Uterus (tissue), 4 donors: ENCODE results near the gene PLXNA2. TPM values are rescaled to one million over a fixed set of nuclear protein-coding genes. Genes with fewer than 3 reads are reported as not detected.
A peak's percentile ranks its signal among the peaks of the same experiment; 100 is the strongest.

Experiments
- DNase-seq, 2 donors: peaks; one replicate each; pipeline ENCODE4 v3.0.0-alpha.2; 2019 to 2020
- H3K27ac ChIP-seq, 2 donors: fragments of 200-600 bp; sonication (generic); 1 replicate in 1 of 2; 2 replicates in 1 of 2; pipeline ENCODE4 v1.5.1; 2016 to 2018
- H3K27me3 ChIP-seq, 2 donors: fragments of 200-600 bp; sonication (generic); one replicate each; pipeline ENCODE4 v1.5.1; 2018 to 2019; ENCODE audit warnings: control low read depth in 1 of 2
- H3K36me3 ChIP-seq, 2 donors: fragments of 200-600 bp; sonication (generic); one replicate each; pipeline ENCODE4 v1.5.1; 2019; ENCODE audit warnings: control low read depth in 1 of 2
- H3K4me1 ChIP-seq, 2 donors: fragments of 200-600 bp; sonication (generic); one replicate each; pipeline ENCODE4 v1.5.1; 2018 to 2019; ENCODE audit warnings: control low read depth in 1 of 2
- H3K4me3 ChIP-seq, 2 donors: fragments of 200-600 bp; sonication (generic); 1 replicate in 1 of 2; 2 replicates in 1 of 2; pipeline ENCODE4 v1.5.1; 2018 to 2019; ENCODE audit warnings: mild to moderate bottlenecking in 1 of 2
- H3K9me3 ChIP-seq, 2 donors: fragments of 200-600 bp; sonication (generic); one replicate each; pipeline ENCODE4 v1.5.1; 2019; ENCODE audit warnings: control low read depth in 1 of 2
- CTCF ChIP-seq, 4 experiments: fragments of 200-600 bp in 2 of 4; fragments of 450-650 bp in 2 of 4; sonication (generic) in 2 of 4; IDR thresholded peaks; one replicate each; pipeline ENCODE4 v1.5.1; 2016 to 2019; ENCODE audit warnings: antibody characterized with exemption in 4 of 4, mild to moderate bottlenecking in 2 of 4, moderate library complexity in 1 of 4
- POLR2A ChIP-seq, 2 donors: fragments of 450-650 bp; IDR thresholded peaks; one replicate each; pipeline ENCODE4 v1.6.1; 2016; ENCODE audit warnings: antibody characterized with exemption in 2 of 2, mild to moderate bottlenecking in 1 of 2, moderate library complexity in 1 of 2
- intact Hi-C: fragments of 100-400 bp; cut with DNase I; formaldehyde crosslinking; loops from one replicate; pipeline ENCODE4 v1.15.1; 2023; ENCODE audit warnings: low total_unique reads
- total RNA-seq, 4 donors: library from RNA; depleted of rRNA in 3 of 4; stranded (reverse); fragments of >200 nt in 3 of 4; gene quantifications; one replicate each; pipeline versions ENCODE4 v1.1.0 to v1.2.4, GENCODE V29; 2014 to 2023
- donor health status: DM: yes; HTN: yes; CAD: no.

The PLXNA2 gene
- total RNA-seq, 4 donors from 2014 or later: 5.4 to 94.5 (median 9.5) TPM

DNA sequence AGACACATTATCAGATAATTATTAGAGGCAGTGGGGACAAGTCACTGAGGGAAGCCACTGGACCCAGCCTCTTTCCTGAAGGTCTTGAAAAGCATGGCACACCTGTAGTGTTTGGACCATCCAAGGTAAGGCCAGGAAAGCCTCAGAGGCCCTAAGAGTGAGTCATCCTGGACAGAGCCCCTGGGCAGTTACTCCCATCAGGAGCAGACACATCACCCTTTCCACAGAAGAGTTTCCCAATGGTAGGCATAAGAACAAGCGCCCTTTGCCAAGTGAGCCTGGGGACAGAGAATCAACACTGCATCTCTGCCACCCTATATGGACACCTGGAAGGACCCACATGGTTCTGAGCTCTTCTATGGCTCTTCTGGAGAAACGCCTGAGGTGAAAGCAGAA lies 136.0 kb downstream of the PLXNA2 start:
- H3K27ac ChIP-seq: peak overlapping the region in 1 of 2 donors; percentile 6
- H3K4me3 ChIP-seq: no peak overlapping the region
- intact Hi-C loops: no loop called here

DNA sequence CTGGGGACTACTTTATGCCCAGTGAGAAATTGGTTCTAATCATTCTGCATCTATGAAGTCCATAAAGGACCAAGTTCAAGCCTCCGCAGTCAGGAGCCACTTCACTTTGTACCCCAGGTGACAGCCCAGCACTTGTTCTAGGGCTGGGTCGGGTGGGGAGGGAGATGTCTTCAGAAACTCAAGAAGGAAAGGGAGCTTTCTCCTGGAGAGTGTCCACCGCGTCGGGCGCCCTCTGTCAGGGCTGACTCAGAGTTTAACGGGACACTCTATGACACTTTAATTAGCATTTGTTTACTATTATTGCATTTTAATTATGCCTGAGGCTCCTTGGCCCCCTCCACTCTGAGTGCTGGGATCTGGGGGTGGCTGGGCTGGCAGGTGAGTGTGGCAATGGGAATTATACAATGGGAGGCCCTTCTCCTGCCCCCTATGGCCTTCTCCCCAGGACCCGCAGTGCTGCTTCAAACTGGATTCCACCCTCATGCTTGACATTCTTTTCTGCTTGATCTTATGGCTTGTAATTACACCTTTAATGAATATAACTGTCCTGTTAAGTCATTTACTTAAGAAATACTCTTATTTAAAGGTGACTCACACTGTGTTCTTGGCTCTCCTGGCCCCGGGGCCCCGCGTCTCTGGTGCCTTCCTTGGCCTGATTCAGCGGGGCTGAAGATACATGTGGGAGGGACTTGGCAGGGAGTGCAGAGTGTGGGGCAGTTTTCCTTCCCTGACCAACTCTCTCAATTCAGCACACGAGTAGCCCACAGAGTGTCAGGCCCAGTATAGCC lies 136.6 kb downstream of the PLXNA2 start:
- Histone ChIP-seq H3K27ac (peak overlapping the region in 1 of 2 donors; percentile 12), H3K27me3 (no peaks in the 10 kb centered on the region), H3K4me3 (no peak overlapping the region), H3K36me3 (no peaks in the 10 kb centered on the region), H3K9me3 (no peaks in the 10 kb centered on the region), H3K4me1 (peaks cover 0 to 4% of the 10 kb centered on the region in 2 donors)
- peak; percentile 63 to 65 for DNase-seq
- intact Hi-C loops: no loop called here
- no peak for TF ChIP-seq POLR2A (IDR thresholded peaks at IDR 0.05)
- no peak for TF ChIP-seq CTCF (IDR thresholded peaks at IDR 0.05)

More for the DNA sequence above, 136.0 kb downstream of the PLXNA2 start:
- H3K27me3 ChIP-seq: no peaks in the 10 kb centered on the region
- no peaks in the 10 kb centered on the region for H3K9me3 ChIP-seq
- no peak for DNase-seq
- TF ChIP-seq POLR2A (IDR thresholded peaks at IDR 0.05) (no peak), CTCF (IDR thresholded peaks at IDR 0.05) (no peak)
- peaks cover 0 to 4% of the 10 kb centered on the region in 2 donors for H3K4me1 ChIP-seq
- H3K36me3 ChIP-seq: no peaks in the 10 kb centered on the region

- Histone ChIP-seq H3K9me3 (no peaks in the 10 kb centered on the region), H3K4me3 (no peak overlapping the region), H3K27me3 (no peaks in the 10 kb centered on the region), H3K27ac (no peak overlapping the region), H3K36me3 (no peaks in the 10 kb centered on the region), H3K4me1 (peaks cover 0 to 4% of the 10 kb centered on the region in 2 donors)
- TF ChIP-seq POLR2A (IDR thresholded peaks at IDR 0.05) (no peak), CTCF (IDR thresholded peaks at IDR 0.05) (no peak)
- no peak for DNase-seq
- intact Hi-C loops: no loop called here
Measured at GRCh38 chr1:208106218-208106617, 138.0 kb downstream of the PLXNA2 start.

- H3K9me3 ChIP-seq: no peaks in the 10 kb centered on the region
- TF ChIP-seq POLR2A (IDR thresholded peaks at IDR 0.05) (no peak), CTCF (IDR thresholded peaks at IDR 0.05) (no peak)
- no peak overlapping the region for H3K27ac ChIP-seq
- no peak overlapping the region for H3K4me3 ChIP-seq
- peaks cover under 1 to 4% of the 10 kb centered on the region in 2 donors for H3K4me1 ChIP-seq
- H3K36me3 ChIP-seq: no peaks in the 10 kb centered on the region
- no peak for DNase-seq
- intact Hi-C loops: no loop called here
- no peaks in the 10 kb centered on the region for H3K27me3 ChIP-seq
Measured at GRCh38 chr1:208105756-208106155, 138.4 kb downstream of the PLXNA2 start.
